ENCODE measurements around the gene ZBTB37. TPM values are rescaled to one million over a fixed set of nuclear protein-coding genes. Genes with fewer than 3 reads are reported as not detected.
A peak's percentile ranks its signal among the peaks of the same experiment; 100 is the strongest.

The ZBTB37 gene
- total RNA-seq, 1 donor from 2014 or later = 15.6 TPM

DNA sequence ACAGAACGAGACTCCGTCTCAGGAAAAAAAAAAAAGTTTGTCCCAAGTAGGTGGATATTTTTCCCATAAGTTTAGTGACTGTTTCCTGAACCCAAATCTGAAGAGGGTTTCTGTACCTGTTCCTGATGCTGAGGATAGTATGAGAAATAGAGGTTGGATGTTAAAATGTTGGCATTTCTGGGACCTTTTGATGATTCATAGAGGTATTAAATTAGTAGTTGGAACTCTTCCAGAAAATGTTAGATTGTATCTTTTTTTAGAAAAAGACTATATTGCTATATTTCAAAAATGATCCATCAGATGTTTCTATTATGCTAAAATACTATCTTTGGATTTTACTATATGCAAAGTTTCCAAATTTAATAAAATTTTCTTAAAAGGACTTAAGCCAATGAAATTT, 40.6 kb upstream of the ZBTB37 start:
- no peak for ATAC-seq
- intact Hi-C loops (cut with DNase I) = no loop called here
- Histone ChIP-seq H3K4me3 (no peak overlapping the region), H3K4me1 (peaks cover 10% of the 10 kb centered on the region), H3K27me3 (ENCODE audit: low read depth) (no peaks in the 10 kb centered on the region), H3K27ac (no peak overlapping the region), H3K36me3 (peaks cover 25% of the 10 kb centered on the region), H3K9me3 (no peaks in the 10 kb centered on the region)
- no peak for DNase-seq
- TF ChIP-seq, protein P1, sequence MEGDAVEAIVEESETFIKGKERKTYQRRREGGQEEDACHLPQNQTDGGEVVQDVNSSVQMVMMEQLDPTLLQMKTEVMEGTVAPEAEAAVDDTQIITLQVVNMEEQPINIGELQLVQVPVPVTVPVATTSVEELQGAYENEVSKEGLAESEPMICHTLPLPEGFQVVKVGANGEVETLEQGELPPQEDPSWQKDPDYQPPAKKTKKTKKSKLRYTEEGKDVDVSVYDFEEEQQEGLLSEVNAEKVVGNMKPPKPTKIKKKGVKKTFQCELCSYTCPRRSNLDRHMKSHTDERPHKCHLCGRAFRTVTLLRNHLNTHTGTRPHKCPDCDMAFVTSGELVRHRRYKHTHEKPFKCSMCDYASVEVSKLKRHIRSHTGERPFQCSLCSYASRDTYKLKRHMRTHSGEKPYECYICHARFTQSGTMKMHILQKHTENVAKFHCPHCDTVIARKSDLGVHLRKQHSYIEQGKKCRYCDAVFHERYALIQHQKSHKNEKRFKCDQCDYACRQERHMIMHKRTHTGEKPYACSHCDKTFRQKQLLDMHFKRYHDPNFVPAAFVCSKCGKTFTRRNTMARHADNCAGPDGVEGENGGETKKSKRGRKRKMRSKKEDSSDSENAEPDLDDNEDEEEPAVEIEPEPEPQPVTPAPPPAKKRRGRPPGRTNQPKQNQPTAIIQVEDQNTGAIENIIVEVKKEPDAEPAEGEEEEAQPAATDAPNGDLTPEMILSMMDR (IDR thresholded peaks at IDR 0.05) = no peak

DNA sequence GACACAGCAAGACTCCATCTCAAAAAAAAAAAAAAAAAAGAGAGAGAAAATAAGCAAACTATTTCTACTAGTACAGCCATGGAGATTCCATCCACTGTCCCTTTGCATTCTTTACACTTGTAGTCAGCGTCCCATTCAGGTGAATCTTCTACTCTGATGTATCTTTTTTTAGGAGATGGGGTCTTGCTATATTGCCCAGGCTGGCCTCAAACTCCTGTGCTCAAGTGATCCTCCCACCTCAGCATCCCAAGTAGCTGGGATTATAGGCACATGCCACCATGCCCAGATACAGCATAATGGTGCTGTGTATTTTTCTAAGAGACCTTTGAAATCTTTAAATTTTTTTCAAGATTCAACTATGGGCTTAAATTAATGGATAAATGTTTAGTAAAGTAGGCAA, 35.4 kb upstream of the ZBTB37 start:
- Histone ChIP-seq H3K4me1 (no peaks in the 10 kb centered on the region), H3K4me3 (no peak overlapping the region), H3K27ac (no peak overlapping the region), H3K9me3 (no peaks in the 10 kb centered on the region), H3K36me3 (peaks cover 77% of the 10 kb centered on the region), H3K27me3 (ENCODE audit: low read depth) (no peaks in the 10 kb centered on the region)
- TF ChIP-seq, protein P1 (IDR thresholded peaks at IDR 0.05) = no peak
- no peak for ATAC-seq
- intact Hi-C loops (cut with DNase I) = no loop called here
- no peak for DNase-seq

DNA sequence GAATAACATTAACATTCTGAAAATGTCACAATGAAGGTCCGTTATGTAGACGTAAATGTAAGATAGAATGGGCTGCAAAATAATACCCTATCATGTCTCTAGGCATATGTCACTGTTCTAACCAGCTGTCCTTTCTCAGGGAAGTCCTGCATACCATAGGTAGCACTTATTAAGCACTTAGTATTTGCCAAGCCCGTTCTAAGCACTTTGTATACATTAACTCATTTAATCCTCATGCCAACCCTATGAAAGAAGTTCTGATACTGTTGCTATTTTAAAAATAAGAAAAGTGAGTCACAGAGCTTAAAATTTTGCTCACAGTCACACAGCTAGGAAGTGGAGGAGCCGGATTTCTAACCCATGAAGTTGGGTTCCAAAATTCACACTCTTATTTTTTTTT, 16.1 kb upstream of the ZBTB37 start:
- DNase-seq = no peak
- peaks cover 62% of the 10 kb centered on the region for H3K36me3 ChIP-seq
- H3K27me3 ChIP-seq (ENCODE audit: low read depth) = no peaks in the 10 kb centered on the region
- no peak overlapping the region for H3K27ac ChIP-seq
- H3K4me1 ChIP-seq = peaks cover 14% of the 10 kb centered on the region
- TF ChIP-seq, protein P1 (IDR thresholded peaks at IDR 0.05) = no peak
- ATAC-seq = no peak
- intact Hi-C loops (cut with DNase I) = no loop called here
- no peak overlapping the region for H3K4me3 ChIP-seq
- no peaks in the 10 kb centered on the region for H3K9me3 ChIP-seq

DNA sequence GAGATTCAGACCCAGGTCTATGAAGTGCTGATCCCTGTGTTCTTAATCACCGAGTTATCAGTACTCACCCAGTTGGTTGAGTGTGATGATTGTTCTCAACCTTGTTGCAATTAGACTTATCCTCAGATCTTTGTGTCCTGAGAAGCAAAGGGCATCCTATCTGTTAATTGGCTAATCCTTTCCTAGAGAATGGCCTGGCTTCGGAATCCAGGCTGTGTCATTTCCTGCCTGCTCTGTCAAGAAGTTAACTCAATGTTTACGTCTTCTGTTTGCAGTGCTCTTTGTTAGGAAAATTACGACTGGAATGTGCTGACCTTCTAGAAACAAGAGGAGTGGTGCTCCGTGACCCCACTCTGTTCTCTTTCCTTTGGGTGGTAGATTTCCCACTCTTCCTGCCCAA, 15.1 kb upstream of the ZBTB37 start:
- intact Hi-C loops (cut with DNase I) = no loop called here
- Histone ChIP-seq H3K4me3 (no peak overlapping the region), H3K27me3 (ENCODE audit: low read depth) (no peaks in the 10 kb centered on the region), H3K4me1 (peaks cover 14% of the 10 kb centered on the region), H3K9me3 (no peaks in the 10 kb centered on the region), H3K36me3 (peaks cover 63% of the 10 kb centered on the region), H3K27ac (peak overlapping the region; percentile 37)
- TF ChIP-seq, protein P1 (IDR thresholded peaks at IDR 0.05) = no peak
- no peak for DNase-seq
- ATAC-seq = peak; percentile 73 to 79

DNA sequence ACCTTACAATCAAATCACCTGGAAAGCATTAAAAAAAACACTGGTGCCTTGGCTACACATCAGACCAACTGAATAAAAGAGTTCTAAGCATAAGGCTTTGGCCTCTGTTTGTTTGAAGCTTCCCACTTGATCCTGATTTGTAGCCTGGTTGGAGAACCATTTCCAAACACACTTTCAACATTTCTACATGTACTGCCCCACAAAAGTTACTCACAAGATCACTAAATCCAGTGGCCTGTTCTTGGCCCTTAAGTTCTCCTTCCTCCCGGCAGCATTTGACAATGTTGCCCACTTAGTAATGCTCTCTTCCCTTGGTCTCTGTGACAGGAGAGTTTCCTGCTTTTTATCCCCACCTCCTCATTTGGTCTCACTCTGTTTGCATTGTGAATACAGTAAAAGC, 12.2 kb upstream of the ZBTB37 start:
- H3K27me3 ChIP-seq (ENCODE audit: low read depth) = no peaks in the 10 kb centered on the region
- no peak overlapping the region for H3K27ac ChIP-seq
- ATAC-seq (no peak), DNase-seq (no peak)
- TF ChIP-seq, protein P1 (IDR thresholded peaks at IDR 0.05) = no peak
- H3K4me3 ChIP-seq = no peak overlapping the region
- no peaks in the 10 kb centered on the region for H3K9me3 ChIP-seq
- intact Hi-C loops (cut with DNase I) = no loop called here
- peaks cover 14% of the 10 kb centered on the region for H3K4me1 ChIP-seq
- H3K36me3 ChIP-seq = peaks cover 73% of the 10 kb centered on the region

DNA sequence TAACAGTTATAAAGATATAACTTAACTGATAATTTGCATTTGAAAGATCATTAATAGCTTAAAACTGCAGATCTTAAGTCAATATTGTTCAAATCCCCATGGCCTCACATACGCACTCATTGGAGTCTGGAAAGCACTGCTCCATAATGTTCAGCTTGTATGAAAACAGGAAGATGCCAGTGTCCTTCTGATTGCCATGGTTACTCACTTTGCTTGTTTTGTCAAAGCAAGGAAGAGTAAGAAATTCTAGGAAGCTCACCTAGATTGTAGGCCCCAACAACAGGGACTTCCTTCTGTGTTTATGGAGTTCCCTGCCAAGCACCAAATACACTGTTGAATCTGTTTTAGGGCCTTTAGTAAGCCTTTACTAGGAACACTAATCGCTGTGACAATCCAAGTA, 11.3 kb upstream of the ZBTB37 start:
- no peak overlapping the region for H3K27ac ChIP-seq
- H3K36me3 ChIP-seq = peaks cover 76% of the 10 kb centered on the region
- no peak for DNase-seq
- TF ChIP-seq, protein P1 (IDR thresholded peaks at IDR 0.05) = no peak
- H3K9me3 ChIP-seq = no peaks in the 10 kb centered on the region
- peaks cover 14% of the 10 kb centered on the region for H3K4me1 ChIP-seq
- no peak for ATAC-seq
- no peaks in the 10 kb centered on the region for H3K27me3 ChIP-seq (ENCODE audit: low read depth)
- no peak overlapping the region for H3K4me3 ChIP-seq
- intact Hi-C loops (cut with DNase I) = no loop called here
